Hepatocyte (in vitro differentiated cells): ENCODE results near the gene SULT1A2. TPM values are rescaled to one million over a fixed set of nuclear protein-coding genes. Genes with fewer than 3 reads are reported as not detected.

Experiments
- DNase-seq: peaks from one replicate; pipeline ENCODE4 v3.0.0-alpha.2; 2016; ENCODE audit warnings: low spot score
- H2AFZ ChIP-seq: fragments of 200-600 bp; sonication (generic); 2 replicates; pipeline ENCODE4 v1.6.0; 2016; ENCODE audit warnings: antibody characterized with exemption, mild to moderate bottlenecking
- H3K27ac ChIP-seq: fragments of 200-600 bp; sonication (generic); 2 replicates; pipeline ENCODE4 v1.5.1; 2016; ENCODE audit warnings: mild to moderate bottlenecking
- H3K27me3 ChIP-seq: fragments of 200-600 bp; sonication (generic); 2 replicates; pipeline ENCODE4 v1.6.1; 2016
- H3K36me3 ChIP-seq: fragments of 200-600 bp; sonication (generic); replicated peaks from 2 replicates; pipeline ENCODE4 v1.5.1; 2016; ENCODE audit warnings: low read depth; ENCODE audit not compliant: insufficient read depth
- H3K4me1 ChIP-seq: fragments of 200-600 bp; sonication (generic); 2 replicates; pipeline ENCODE4 v1.5.1; 2016; ENCODE audit warnings: mild to moderate bottlenecking, moderate library complexity; ENCODE audit not compliant: insufficient read depth
- H3K4me2 ChIP-seq: fragments of 200-600 bp; sonication (generic); 2 replicates; pipeline ENCODE4 v1.6.0; 2016
- H3K4me3 ChIP-seq: fragments of 200-600 bp; sonication (generic); 2 replicates; pipeline ENCODE4 v1.5.1; 2016; ENCODE audit warnings: mild to moderate bottlenecking
- H3K79me2 ChIP-seq: fragments of 200-600 bp; sonication (generic); 2 replicates; pipeline ENCODE4 v1.6.0; 2017; ENCODE audit warnings: mild to moderate bottlenecking
- H3K9me2 ChIP-seq: fragments of 200-600 bp; sonication (generic); replicated peaks from 2 replicates; pipeline ENCODE4 v1.6.0; 2017; ENCODE audit warnings: mild to moderate bottlenecking; ENCODE audit not compliant: insufficient read depth
- H3K9me3 ChIP-seq: fragments of 200-600 bp; sonication (generic); 2 replicates; pipeline ENCODE4 v1.5.1; 2016; ENCODE audit warnings: low read depth, mild to moderate bottlenecking
- H4K20me1 ChIP-seq: fragments of 200-600 bp; sonication (generic); 2 replicates; pipeline ENCODE4 v1.6.0; 2016; ENCODE audit warnings: mild to moderate bottlenecking; ENCODE audit not compliant: insufficient read depth, poor library complexity, severe bottlenecking
- EZH2 ChIP-seq: fragments of 200-600 bp; sonication (generic); IDR thresholded peaks from 2 replicates; pipeline ENCODE4 v1.6.1; 2016; ENCODE audit warnings: antibody characterized with exemption, mild to moderate bottlenecking, borderline replicate concordance
- EZH2phosphoT487 ChIP-seq: fragments of 200-600 bp; sonication (generic); IDR thresholded peaks from one replicate; pipeline ENCODE4 v1.6.1; 2018; ENCODE audit warnings: antibody characterized with exemption, mild to moderate bottlenecking, low read depth, moderate library complexity; ENCODE audit not compliant: unreplicated experiment, severe bottlenecking
- WGBS: methylation state at CpG from one replicate; pipeline ENCODE4 v1.1.6; 2016; ENCODE audit warnings: low lambda C conversion rate; ENCODE audit errors: missing lambda C conversion rate; 5-methylcytosine and 5-hydroxymethylcytosine counted together
- polyA plus RNA-seq: library from polyadenylated mRNA; unstranded; fragments of >200 nt; fragmentation: Nextera tagmentation; extraction: Ambion mirVana; gene quantifications from 2 replicates; pipeline ENCODE4 v1.2.1, GENCODE V29; 2016
- total RNA-seq: library from RNA; depleted of rRNA; stranded (reverse); fragments of >200 nt; gene quantifications from 2 replicates; pipeline ENCODE4 v1.2.3, GENCODE V29; 2014
- TF ChIP-seq, protein P1 (sequence below): fragments of 200-600 bp; sonication (generic); IDR thresholded peaks from 2 replicates; pipeline ENCODE4 v1.5.1; 2016; ENCODE audit warnings: antibody characterized with exemption, mild to moderate bottlenecking; ENCODE audit not compliant: poor library complexity

SULT1A2 gene
- total and polyA plus RNA-seq, 2 experiments from 2014 or later: 1.8 to 3.6 TPM

DNA sequence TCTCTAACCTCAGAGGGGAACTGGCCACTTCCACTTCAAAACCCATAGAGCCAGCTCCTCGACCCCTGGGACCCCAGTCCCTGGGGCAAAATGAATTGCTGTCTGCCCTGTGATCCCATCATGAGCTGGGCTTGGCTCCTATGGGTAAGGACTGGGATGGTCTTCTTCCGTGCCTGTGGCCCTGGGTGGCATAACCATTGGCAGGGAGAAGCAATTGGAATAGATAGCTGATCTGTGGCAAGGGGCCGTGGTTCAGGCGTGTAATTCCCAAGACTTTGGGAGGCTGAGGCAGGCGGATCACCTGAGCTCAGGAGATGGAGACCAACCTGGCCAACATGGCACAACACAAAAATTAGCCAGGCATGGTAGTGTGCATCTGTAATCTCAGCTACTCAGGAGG is 4.3 kb downstream of the SULT1A2 start:
- Histone ChIP-seq H3K4me3 (no peak overlapping the region), H3K4me2 (no peak overlapping the region), H3K79me2 (no peaks in the 10 kb centered on the region), H3K27me3 (no peaks in the 10 kb centered on the region), H4K20me1 (no peaks in the 10 kb centered on the region), H3K27ac (no peak overlapping the region), H3K36me3 (no peaks in the 10 kb centered on the region), H3K9me3 (no peaks in the 10 kb centered on the region), H3K9me2 (no peaks in the 10 kb centered on the region), H3K4me1 (peaks cover 11% of the 10 kb centered on the region), H2AFZ (no peak overlapping the region)
- TF ChIP-seq, protein P1, sequence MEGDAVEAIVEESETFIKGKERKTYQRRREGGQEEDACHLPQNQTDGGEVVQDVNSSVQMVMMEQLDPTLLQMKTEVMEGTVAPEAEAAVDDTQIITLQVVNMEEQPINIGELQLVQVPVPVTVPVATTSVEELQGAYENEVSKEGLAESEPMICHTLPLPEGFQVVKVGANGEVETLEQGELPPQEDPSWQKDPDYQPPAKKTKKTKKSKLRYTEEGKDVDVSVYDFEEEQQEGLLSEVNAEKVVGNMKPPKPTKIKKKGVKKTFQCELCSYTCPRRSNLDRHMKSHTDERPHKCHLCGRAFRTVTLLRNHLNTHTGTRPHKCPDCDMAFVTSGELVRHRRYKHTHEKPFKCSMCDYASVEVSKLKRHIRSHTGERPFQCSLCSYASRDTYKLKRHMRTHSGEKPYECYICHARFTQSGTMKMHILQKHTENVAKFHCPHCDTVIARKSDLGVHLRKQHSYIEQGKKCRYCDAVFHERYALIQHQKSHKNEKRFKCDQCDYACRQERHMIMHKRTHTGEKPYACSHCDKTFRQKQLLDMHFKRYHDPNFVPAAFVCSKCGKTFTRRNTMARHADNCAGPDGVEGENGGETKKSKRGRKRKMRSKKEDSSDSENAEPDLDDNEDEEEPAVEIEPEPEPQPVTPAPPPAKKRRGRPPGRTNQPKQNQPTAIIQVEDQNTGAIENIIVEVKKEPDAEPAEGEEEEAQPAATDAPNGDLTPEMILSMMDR: no peak
- TF ChIP-seq EZH2: no peak
- no peak for TF ChIP-seq EZH2phosphoT487
- no peak for DNase-seq
- 99% methylated on average over 5 of the region's 5 CpGs for WGBS

DNA sequence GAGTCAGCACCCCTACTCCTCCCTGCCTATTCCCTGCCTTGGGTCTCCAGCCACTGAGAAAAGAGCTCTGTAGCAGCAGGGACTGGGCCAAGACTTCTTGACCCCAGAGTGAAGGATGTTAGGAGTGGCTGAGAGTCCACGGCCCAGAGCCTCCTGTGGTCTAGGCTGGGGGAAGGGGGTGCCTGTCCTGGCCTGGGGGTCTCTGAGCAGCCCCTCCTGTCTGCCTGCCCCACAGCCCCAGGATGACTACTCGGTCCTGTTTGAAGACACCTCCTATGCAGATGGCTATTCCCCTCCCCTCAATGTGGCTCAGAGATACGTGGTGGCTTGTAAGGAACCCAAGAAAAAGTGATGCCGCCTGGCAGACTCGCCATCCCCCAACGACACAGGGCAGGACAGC is 5.5 kb downstream of the SULT1A2 start:
- H3K27ac ChIP-seq: no peak overlapping the region
- H2AFZ ChIP-seq: no peak overlapping the region
- H3K4me3 ChIP-seq: no peak overlapping the region
- H3K79me2 ChIP-seq: no peaks in the 10 kb centered on the region
- H4K20me1 ChIP-seq: no peaks in the 10 kb centered on the region
- no peak for DNase-seq
- 93% methylated on average over 6 of the region's 6 CpGs for WGBS
- H3K9me3 ChIP-seq: no peaks in the 10 kb centered on the region
- TF ChIP-seq EZH2phosphoT487: no peak
- TF ChIP-seq EZH2: no peak
- TF ChIP-seq, protein P1: no peak
- no peaks in the 10 kb centered on the region for H3K9me2 ChIP-seq
- no peak overlapping the region for H3K4me2 ChIP-seq
- peaks cover 3% of the 10 kb centered on the region for H3K4me1 ChIP-seq
- no peaks in the 10 kb centered on the region for H3K36me3 ChIP-seq
- no peaks in the 10 kb centered on the region for H3K27me3 ChIP-seq

DNA sequence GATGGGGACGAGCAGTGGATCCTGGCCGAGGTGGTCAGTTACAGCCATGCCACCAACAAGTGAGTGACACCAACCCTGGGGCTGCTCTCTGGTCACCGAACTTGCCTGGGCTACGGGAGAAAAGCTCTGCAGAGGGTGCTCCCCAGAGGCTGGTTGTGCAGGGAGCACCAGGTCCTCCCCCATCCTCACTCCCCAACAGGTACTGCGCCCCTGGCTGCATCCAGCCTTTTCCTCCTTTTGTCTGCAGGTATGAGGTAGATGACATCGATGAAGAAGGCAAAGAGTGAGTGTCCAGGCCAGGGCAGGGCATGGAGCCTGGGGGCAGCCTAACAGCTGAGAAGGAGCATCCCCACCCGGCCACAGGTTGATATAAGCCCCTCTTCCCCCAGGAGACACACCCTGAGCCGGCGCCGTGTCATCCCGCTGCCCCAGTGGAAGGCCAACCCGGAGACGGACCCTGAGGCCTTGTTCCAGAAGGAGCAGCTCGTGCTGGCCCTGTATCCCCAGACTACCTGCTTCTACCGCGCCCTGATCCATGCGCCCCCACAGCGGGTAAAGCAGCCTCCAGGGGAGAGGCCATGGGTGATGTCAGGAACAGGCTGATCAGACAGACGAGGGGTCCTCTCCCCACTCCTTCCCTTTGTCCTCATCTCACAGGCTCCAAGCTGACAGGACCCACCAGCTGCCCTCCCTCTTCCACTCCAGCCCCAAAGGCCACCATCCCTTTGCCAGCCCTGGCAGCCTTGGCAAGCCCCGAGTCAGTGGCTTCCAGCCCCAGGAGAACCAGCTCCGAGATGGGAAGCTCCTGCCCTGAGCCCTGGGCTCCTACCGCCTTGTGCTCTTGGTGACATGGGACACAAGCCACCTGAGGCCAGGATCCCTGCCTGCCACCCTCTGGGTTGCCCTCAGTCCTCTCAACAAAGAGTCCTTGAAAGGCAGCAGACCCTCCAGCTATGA is 6.2 kb downstream of the SULT1A2 start:
- 96% methylated on average over 22 of the region's 22 CpGs for WGBS
- Histone ChIP-seq H3K27me3 (no peaks in the 10 kb centered on the region), H3K4me1 (no peaks in the 10 kb centered on the region), H3K9me3 (no peaks in the 10 kb centered on the region), H3K79me2 (no peaks in the 10 kb centered on the region), H2AFZ (no peak overlapping the region), H3K4me3 (no peak overlapping the region), H3K9me2 (no peaks in the 10 kb centered on the region), H3K4me2 (no peak overlapping the region), H3K36me3 (no peaks in the 10 kb centered on the region), H4K20me1 (no peaks in the 10 kb centered on the region), H3K27ac (no peak overlapping the region)
- DNase-seq: no peak
- TF ChIP-seq, protein P1: no peak
- TF ChIP-seq EZH2phosphoT487 (no peak), EZH2 (no peak)
